MM.1S (cell line): Measurements from ENCODE around the gene SPATA9.

Experiments
- DNase-seq: peaks from one replicate; pipeline ENCODE4 v3.0.0-alpha.2; 2015
- H2AFZ ChIP-seq: fragments of 300-600 bp; sonication (generic); 2 replicates; pipeline ENCODE4 v1.6.0; 2016; ENCODE audit warnings: antibody characterized with exemption, low read length
- H3F3A ChIP-seq: fragments of 300-600 bp; sonication (generic); 2 replicates; pipeline ENCODE4 v1.6.1; 2016; ENCODE audit warnings: mild to moderate bottlenecking, antibody characterized with exemption, low read length, moderate library complexity, mixed read lengths; ENCODE audit not compliant: insufficient read depth
- H3K27ac ChIP-seq: fragments of 300-600 bp; sonication (generic); 2 replicates; pipeline ENCODE4 v1.5.1; 2016; ENCODE audit warnings: mild to moderate bottlenecking, low read length
- H3K27me3 ChIP-seq: fragments of 300-600 bp; sonication (generic); replicated peaks from 2 replicates; pipeline ENCODE4 v1.6.0; 2016; ENCODE audit warnings: low read length; ENCODE audit not compliant: insufficient read depth
- H3K36me3 ChIP-seq: fragments of 300-600 bp; sonication (generic); replicated peaks from 2 replicates; pipeline ENCODE4 v1.6.1; 2016; ENCODE audit warnings: mild to moderate bottlenecking, low read length, mixed read lengths; ENCODE audit not compliant: insufficient read depth
- H3K4me1 ChIP-seq: fragments of 300-600 bp; sonication (generic); 2 replicates; pipeline ENCODE4 v1.6.1; 2016; ENCODE audit warnings: low read length, mixed read lengths
- H3K4me2 ChIP-seq: fragments of 300-600 bp; sonication (generic); 2 replicates; pipeline ENCODE4 v1.6.0; 2016; ENCODE audit warnings: low read depth, low read length
- H3K4me3 ChIP-seq: fragments of 300-600 bp; sonication (generic); 2 replicates; pipeline ENCODE4 v1.5.1; 2016; ENCODE audit warnings: low read length, mixed read lengths
- H3K79me2 ChIP-seq: fragments of 300-600 bp; sonication (generic); 2 replicates; pipeline ENCODE4 v1.6.1; 2016; ENCODE audit warnings: mixed run types, low read length, mixed read lengths
- H3K9ac ChIP-seq: fragments of 300-600 bp; sonication (generic); 2 replicates; pipeline ENCODE4 v1.6.1; 2016; ENCODE audit warnings: low read length, mixed read lengths
- H3K9me2 ChIP-seq: fragments of 300-600 bp; sonication (generic); replicated peaks from 2 replicates; pipeline ENCODE4 v1.6.1; 2016; ENCODE audit warnings: mild to moderate bottlenecking, low read length, mixed read lengths; ENCODE audit not compliant: insufficient read depth
- H3K9me3 ChIP-seq: fragments of 300-600 bp; sonication (generic); replicated peaks from 2 replicates; pipeline ENCODE4 v1.6.1; 2016; ENCODE audit warnings: mild to moderate bottlenecking, low read length, mixed read lengths; ENCODE audit not compliant: insufficient read depth
- H4K20me1 ChIP-seq: fragments of 300-600 bp; sonication (generic); 2 replicates; pipeline ENCODE4 v1.6.1; 2016; ENCODE audit warnings: mild to moderate bottlenecking, low read length, moderate library complexity, mixed read lengths; ENCODE audit not compliant: insufficient read depth
- EZH2 ChIP-seq: fragments of 300-600 bp; sonication (generic); optimal IDR thresholded peaks from 2 replicates; pipeline ENCODE3; 2017; ENCODE audit warnings: low read depth, mild to moderate bottlenecking, antibody characterized with exemption, low read length, mixed read lengths
- EZH2phosphoT487 ChIP-seq: fragments of 300-600 bp; sonication (generic); IDR thresholded peaks from 2 replicates; pipeline ENCODE4 v1.6.1; 2018; ENCODE audit warnings: antibody characterized with exemption, low read length
- TF ChIP-seq, protein P1 (sequence below): fragments of 300-600 bp; sonication (generic); IDR thresholded peaks from 2 replicates; pipeline ENCODE4 v1.5.1; 2016; ENCODE audit warnings: antibody characterized with exemption, low read length, mixed read lengths

SPATA9 gene

DNA sequence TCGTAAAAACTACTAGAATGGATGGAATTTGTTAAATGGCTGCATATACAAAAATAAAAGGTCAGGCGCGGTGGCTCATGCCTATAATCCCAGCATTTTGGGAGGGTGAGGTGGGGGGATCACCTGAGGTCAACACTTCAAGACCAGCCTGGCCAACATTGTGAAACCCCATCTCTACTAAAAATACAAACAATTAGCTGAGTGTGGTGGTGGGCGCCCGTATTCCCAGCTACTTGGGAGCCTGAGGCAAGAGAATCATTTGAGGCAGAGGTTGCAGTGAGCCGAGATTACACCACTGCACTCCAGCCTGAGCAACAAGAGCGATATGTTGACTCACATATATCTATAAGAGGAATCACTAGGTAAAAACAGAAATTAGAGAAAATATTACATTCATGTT is 72.2 kb downstream of the SPATA9 start:
- Histone ChIP-seq H3K27ac (no peak overlapping the region), H3K9me3 (no peaks in the 10 kb centered on the region), H4K20me1 (no peaks in the 10 kb centered on the region), H2AFZ (no peak overlapping the region), H3K36me3 (no peaks in the 10 kb centered on the region), H3K27me3 (no peaks in the 10 kb centered on the region), H3F3A (no peaks in the 10 kb centered on the region), H3K4me3 (no peak overlapping the region), H3K4me1 (no peaks in the 10 kb centered on the region), H3K4me2 (no peak overlapping the region), H3K79me2 (no peaks in the 10 kb centered on the region), H3K9ac (no peak overlapping the region), H3K9me2 (no peaks in the 10 kb centered on the region)
- no peak for DNase-seq
- TF ChIP-seq, protein P1, sequence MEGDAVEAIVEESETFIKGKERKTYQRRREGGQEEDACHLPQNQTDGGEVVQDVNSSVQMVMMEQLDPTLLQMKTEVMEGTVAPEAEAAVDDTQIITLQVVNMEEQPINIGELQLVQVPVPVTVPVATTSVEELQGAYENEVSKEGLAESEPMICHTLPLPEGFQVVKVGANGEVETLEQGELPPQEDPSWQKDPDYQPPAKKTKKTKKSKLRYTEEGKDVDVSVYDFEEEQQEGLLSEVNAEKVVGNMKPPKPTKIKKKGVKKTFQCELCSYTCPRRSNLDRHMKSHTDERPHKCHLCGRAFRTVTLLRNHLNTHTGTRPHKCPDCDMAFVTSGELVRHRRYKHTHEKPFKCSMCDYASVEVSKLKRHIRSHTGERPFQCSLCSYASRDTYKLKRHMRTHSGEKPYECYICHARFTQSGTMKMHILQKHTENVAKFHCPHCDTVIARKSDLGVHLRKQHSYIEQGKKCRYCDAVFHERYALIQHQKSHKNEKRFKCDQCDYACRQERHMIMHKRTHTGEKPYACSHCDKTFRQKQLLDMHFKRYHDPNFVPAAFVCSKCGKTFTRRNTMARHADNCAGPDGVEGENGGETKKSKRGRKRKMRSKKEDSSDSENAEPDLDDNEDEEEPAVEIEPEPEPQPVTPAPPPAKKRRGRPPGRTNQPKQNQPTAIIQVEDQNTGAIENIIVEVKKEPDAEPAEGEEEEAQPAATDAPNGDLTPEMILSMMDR: no peak
- TF ChIP-seq EZH2 (no peak), EZH2phosphoT487 (no peak)

DNA sequence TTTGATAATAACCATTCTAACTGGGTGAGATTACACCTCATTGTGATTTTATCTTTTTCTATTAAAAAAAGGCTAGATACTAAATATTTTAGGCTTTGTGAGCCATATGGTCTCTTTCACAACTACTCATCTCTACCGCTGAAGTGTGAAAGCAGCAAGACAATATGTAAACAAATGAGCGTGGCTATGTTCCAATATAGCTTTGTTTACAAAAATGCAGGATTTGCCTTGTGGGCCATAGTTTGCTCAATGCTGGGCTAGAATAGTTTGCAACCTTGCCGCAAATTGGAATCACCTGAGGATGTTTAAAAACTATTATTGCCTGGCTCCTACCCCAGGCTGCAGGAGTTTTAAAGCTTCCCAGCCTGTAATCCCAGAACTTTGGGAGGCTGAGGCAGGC is 73.1 kb downstream of the SPATA9 start:
- Histone ChIP-seq H2AFZ (no peak overlapping the region), H3K4me1 (no peaks in the 10 kb centered on the region), H3F3A (no peaks in the 10 kb centered on the region), H3K4me3 (no peak overlapping the region), H3K36me3 (no peaks in the 10 kb centered on the region), H3K27ac (no peak overlapping the region), H3K4me2 (no peak overlapping the region), H3K9me3 (no peaks in the 10 kb centered on the region), H3K79me2 (no peaks in the 10 kb centered on the region), H3K27me3 (no peaks in the 10 kb centered on the region), H4K20me1 (no peaks in the 10 kb centered on the region), H3K9me2 (no peaks in the 10 kb centered on the region), H3K9ac (no peak overlapping the region)
- TF ChIP-seq, protein P1: no peak
- no peak for TF ChIP-seq EZH2phosphoT487
- no peak for TF ChIP-seq EZH2
- no peak for DNase-seq
